ENCODE data around the gene NXNL1.

DNA sequence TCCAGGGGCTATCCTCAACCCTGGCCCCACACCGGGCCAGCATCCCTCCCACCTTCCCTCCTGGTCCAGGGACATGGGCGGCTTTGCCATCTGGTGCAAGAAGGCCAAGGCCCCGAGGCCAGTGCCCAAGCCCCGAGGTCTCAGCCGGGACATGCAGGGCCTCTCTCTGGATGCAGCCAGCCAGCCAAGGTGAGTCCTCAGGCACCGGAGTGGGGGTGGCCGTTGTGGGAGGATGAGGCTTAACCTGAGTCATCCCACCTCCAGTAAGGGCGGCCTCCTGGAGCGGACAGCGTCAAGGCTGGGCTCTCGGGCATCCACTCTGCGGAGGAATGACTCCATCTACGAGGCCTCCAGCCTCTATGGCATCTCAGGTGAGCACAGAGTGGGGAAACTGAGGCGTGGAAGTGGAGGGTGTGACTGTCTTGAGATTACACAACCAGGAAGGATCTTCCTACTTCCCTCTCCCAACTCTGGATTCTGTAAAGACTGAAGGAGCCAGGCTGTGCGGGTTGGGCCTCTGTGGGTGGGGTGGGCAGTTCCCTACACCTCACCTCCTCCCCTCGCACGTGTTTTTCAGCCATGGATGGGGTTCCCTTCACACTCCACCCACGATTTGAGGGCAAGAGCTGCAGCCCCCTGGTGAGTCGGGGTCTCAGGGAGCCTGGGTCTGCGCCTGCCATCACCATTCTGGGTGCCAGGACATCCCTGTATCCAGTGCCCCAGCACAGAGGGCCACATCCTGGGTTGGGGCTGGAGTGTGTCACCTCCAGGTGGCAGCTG is 37.1 kb downstream of the NXNL1 start:
- no peak for TF ChIP-seq POLR2A (IDR thresholded peaks at IDR 0.05)
- TF ChIP-seq, protein P1, sequence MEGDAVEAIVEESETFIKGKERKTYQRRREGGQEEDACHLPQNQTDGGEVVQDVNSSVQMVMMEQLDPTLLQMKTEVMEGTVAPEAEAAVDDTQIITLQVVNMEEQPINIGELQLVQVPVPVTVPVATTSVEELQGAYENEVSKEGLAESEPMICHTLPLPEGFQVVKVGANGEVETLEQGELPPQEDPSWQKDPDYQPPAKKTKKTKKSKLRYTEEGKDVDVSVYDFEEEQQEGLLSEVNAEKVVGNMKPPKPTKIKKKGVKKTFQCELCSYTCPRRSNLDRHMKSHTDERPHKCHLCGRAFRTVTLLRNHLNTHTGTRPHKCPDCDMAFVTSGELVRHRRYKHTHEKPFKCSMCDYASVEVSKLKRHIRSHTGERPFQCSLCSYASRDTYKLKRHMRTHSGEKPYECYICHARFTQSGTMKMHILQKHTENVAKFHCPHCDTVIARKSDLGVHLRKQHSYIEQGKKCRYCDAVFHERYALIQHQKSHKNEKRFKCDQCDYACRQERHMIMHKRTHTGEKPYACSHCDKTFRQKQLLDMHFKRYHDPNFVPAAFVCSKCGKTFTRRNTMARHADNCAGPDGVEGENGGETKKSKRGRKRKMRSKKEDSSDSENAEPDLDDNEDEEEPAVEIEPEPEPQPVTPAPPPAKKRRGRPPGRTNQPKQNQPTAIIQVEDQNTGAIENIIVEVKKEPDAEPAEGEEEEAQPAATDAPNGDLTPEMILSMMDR (IDR thresholded peaks at IDR 0.05), result no peak

All from stomach (tissue), 4 donors.